Liver (tissue), 3 donors: ENCODE data around the gene TLK2.

Experiments
- TAF1 ChIP-seq: conservative IDR thresholded peaks from 2 replicates; pipeline ENCODE4 v1.6.1; 2016; ENCODE audit warnings: antibody characterized with exemption, mild to moderate bottlenecking
- TF ChIP-seq, protein P1 (sequence below): IDR thresholded peaks from 2 replicates; pipeline ENCODE4 v1.6.1; 2016; ENCODE audit warnings: antibody characterized with exemption
- TF ChIP-seq, protein P2 (sequence below): fragments of 150-350 bp; IDR thresholded peaks from 2 replicates; pipeline ENCODE4 v1.5.1; 2017; ENCODE audit warnings: improper control_type of control experiment, low read depth, low read length; ENCODE audit not compliant: missing input control
- TF ChIP-seq, protein P3 (sequence below): IDR thresholded peaks from 2 replicates; pipeline ENCODE4 v1.6.1; 2016; ENCODE audit warnings: antibody characterized with exemption, mild to moderate bottlenecking
- TF ChIP-seq, protein P4 (sequence below): IDR thresholded peaks from 2 replicates; pipeline ENCODE4 v1.6.1; 2016; ENCODE audit warnings: antibody characterized with exemption
- donor health status: healthy.
- donor health status: healthy.

DNA sequence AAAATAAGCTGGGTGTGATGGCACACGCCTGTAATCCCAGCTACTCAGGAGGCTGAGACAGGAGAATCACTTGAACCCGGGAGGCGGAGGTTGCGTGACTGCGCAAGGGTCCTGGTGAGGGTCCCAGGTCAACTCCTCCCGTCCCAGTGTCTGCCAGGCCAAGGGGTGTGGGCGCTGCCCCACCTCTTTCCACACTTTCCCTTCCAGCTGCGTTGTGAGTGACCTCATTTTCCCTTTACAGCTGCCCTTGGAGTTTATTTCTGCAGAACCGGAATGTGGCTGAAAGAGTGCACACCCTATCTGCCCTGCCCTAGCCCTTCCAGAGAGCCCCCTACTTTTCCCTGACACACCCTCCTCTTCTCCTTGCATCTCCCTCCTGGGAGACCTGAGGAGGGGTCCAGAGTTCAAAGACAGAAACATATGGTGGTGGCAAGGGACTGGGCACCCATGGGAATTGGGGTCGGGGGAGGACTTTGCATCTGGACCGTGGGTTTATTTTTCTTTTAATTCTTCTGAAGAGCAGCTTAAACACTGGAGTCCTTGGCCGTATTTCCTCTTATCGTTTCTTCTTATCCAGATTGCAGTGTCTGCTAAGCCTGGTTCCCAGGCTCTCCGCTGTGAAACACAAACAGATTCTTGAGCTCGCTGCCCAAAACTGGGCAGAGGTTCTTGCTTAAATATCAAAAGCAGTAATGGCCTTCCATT, 169.8 kb downstream of the TLK2 start:
- TF ChIP-seq, protein P1, sequence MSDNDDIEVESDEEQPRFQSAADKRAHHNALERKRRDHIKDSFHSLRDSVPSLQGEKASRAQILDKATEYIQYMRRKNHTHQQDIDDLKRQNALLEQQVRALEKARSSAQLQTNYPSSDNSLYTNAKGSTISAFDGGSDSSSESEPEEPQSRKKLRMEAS: no peak
- TF ChIP-seq, protein P2, sequence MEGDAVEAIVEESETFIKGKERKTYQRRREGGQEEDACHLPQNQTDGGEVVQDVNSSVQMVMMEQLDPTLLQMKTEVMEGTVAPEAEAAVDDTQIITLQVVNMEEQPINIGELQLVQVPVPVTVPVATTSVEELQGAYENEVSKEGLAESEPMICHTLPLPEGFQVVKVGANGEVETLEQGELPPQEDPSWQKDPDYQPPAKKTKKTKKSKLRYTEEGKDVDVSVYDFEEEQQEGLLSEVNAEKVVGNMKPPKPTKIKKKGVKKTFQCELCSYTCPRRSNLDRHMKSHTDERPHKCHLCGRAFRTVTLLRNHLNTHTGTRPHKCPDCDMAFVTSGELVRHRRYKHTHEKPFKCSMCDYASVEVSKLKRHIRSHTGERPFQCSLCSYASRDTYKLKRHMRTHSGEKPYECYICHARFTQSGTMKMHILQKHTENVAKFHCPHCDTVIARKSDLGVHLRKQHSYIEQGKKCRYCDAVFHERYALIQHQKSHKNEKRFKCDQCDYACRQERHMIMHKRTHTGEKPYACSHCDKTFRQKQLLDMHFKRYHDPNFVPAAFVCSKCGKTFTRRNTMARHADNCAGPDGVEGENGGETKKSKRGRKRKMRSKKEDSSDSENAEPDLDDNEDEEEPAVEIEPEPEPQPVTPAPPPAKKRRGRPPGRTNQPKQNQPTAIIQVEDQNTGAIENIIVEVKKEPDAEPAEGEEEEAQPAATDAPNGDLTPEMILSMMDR: no peak
- no peak for TF ChIP-seq TAF1
- TF ChIP-seq, protein P3, sequence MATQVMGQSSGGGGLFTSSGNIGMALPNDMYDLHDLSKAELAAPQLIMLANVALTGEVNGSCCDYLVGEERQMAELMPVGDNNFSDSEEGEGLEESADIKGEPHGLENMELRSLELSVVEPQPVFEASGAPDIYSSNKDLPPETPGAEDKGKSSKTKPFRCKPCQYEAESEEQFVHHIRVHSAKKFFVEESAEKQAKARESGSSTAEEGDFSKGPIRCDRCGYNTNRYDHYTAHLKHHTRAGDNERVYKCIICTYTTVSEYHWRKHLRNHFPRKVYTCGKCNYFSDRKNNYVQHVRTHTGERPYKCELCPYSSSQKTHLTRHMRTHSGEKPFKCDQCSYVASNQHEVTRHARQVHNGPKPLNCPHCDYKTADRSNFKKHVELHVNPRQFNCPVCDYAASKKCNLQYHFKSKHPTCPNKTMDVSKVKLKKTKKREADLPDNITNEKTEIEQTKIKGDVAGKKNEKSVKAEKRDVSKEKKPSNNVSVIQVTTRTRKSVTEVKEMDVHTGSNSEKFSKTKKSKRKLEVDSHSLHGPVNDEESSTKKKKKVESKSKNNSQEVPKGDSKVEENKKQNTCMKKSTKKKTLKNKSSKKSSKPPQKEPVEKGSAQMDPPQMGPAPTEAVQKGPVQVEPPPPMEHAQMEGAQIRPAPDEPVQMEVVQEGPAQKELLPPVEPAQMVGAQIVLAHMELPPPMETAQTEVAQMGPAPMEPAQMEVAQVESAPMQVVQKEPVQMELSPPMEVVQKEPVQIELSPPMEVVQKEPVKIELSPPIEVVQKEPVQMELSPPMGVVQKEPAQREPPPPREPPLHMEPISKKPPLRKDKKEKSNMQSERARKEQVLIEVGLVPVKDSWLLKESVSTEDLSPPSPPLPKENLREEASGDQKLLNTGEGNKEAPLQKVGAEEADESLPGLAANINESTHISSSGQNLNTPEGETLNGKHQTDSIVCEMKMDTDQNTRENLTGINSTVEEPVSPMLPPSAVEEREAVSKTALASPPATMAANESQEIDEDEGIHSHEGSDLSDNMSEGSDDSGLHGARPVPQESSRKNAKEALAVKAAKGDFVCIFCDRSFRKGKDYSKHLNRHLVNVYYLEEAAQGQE: no peak
- TF ChIP-seq, protein P4, sequence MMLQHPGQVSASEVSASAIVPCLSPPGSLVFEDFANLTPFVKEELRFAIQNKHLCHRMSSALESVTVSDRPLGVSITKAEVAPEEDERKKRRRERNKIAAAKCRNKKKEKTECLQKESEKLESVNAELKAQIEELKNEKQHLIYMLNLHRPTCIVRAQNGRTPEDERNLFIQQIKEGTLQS: no peak
